H7 (cell line): ENCODE data around the gene NAIF1. TPM values are rescaled to one million over a fixed set of nuclear protein-coding genes. Genes with fewer than 3 reads are reported as not detected.

Experiments used
- DNase-seq: peaks from one replicate; pipeline ENCODE4 v3.0.0; 2012
- H3K27me3 ChIP-seq: 2 replicates; pipeline ENCODE4 v1.6.0; 2011; ENCODE audit warnings: mild to moderate bottlenecking, low read length; ENCODE audit not compliant: control insufficient read depth, insufficient read depth
- H3K36me3 ChIP-seq: replicated peaks from 2 replicates; pipeline ENCODE4 v1.5.1; 2011; ENCODE audit warnings: low read length; ENCODE audit not compliant: control insufficient read depth, insufficient read depth
- H3K4me3 ChIP-seq: 2 replicates; pipeline ENCODE4 v1.5.1; 2011; ENCODE audit warnings: low read depth, mild to moderate bottlenecking, control low read depth, low read length, moderate library complexity; ENCODE audit not compliant: insufficient read depth
- total RNA-seq: library from RNA; depleted of rRNA; stranded (reverse); fragments of >200 nt; shearing (Covaris generic); gene quantifications from 2 replicates; pipeline ENCODE4 v1.2.3, GENCODE V29; 2014

The NAIF1 gene
- total RNA-seq, 1 experiment from 2014 or later: 12.3 TPM

DNA sequence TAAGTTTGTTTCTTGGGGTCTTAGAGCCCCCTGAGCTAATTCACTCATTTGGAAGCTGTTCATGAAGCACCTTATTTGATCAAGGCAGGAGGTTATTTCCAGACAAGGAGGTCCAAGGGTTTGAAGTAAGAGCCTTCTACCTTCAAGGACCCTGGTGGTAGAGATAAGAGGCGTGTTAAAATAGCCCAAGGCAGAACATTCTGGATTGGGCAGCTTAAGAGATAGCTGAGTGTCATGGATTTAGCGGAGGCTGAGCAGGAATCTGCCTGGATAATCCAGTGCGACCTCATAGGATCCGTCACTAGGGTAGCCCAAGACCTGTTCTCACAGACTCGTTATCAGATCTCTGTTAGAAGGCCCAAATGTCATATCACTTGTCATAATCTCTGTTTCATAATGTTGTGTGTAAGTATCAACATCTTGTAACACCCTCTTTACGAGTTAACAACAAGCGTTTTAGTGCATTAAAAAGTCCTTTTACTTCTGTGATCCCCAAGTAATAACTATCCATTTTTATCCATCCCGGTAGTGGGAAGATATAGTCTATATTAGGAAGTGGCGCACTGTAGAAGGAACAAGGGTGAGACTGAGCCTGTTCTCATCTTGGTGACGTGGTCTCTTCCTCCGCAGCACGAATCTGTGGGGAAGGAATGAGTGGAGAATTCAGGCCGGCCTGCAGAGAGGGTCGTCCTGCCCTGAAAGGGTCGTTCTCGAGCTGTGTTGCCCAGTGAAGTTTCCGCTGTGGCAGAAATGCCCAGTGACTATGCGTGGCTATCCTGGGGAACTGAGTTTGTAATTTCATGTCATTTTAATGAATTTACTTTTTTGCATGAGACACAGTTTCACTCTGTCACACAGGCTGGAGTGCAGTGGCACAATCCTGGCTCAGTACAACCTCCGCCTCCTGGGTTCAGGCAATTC, 29.8 kb upstream of the NAIF1 start:
- Histone ChIP-seq H3K4me3 (no peak overlapping the region), H3K36me3 (peaks cover 9% of the 10 kb centered on the region), H3K27me3 (no peaks in the 10 kb centered on the region)
- DNase-seq: no peak

DNA sequence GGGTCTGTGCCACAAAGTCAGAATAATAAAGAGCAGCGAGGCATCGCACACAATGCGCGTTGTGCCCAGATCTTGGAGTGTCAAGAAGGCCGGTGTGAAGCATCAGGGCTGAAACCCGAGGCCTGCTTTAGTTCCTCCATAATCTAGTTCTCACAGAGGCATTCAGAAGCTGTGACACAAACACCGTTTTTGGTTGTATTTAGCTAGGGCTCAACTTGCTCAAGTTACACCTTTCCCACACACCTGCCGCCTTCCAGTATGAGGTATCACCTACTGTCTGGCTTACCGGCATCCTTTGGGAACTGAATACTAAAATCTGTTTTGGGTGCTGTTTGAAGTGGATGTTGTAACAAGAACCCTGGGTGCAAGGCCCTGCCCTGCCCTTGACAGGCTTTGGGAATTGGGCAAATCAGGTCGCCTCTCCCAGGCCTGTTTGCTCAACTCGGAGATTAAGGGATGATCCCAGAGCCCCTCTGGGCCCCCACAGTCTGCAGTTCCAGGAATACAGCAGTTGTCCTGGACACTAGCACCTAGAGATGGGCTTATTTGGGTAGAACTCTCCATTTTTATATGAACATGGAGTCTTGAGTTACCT, 27.9 kb upstream of the NAIF1 start:
- Histone ChIP-seq H3K27me3 (no peaks in the 10 kb centered on the region), H3K4me3 (no peak overlapping the region), H3K36me3 (no peaks in the 10 kb centered on the region; the same call in 1 of the 2 replicates)
- no peak for DNase-seq

DNA sequence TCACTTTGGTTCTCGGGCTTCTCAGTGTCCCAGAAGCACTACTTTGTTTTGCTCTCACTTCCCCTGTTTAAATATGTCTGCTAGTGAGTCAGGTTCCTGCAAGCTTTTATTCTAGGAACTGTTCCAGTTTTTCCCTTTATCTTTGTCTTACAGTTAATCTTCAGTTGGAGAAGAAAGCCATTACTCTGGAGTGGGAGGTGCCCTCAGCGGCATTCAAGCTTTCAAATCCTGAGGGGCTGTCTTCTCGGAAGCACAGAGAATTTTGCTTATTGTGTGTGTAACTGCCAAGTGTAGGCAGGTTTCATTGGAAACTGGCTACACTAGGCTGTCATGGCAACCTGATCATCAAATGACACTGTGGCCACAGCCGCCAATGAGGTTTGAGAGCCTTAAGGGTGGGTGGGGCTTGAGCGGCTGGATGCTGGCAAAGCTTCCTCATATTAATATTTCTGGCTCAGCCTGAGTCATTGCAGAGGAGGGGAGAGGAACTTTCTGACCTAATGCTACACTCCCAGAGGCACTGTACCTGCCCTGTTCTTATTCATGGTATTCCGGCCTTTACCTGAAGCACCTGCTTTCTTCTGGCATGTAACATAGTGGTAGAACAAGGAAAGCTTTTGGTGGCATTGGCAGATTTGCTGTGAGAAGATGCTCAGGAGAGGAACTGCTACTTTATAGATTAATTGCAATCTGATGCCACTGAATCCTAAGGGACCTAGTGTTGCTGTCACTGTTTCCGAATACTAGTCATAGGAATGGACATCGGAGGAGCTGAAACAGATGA, 27.2 kb upstream of the NAIF1 start:
- Histone ChIP-seq H3K27me3 (no peaks in the 10 kb centered on the region), H3K4me3 (no peak overlapping the region), H3K36me3 (no peaks in the 10 kb centered on the region; the same call in 1 of the 2 replicates)
- DNase-seq: peak; percentile 80

DNA sequence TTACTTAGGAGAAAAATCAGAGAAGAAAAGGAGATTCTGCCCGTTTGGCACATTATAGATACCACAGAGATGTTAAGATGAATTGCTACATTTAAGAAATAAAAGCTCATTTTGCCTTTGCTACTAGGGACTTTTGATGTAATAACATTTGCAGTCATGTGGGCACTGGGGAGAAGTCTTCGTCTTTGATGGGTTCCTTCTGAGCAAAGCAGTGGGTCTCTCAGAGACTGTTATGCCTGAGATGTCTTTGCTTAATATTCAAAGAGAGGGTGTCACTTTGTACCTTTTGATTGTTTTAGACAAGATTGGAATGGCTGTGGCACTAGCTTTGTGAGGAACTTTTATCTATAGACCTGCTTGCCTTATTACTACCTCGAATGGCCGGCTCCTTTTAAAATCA, 25.9 kb upstream of the NAIF1 start:
- H3K4me3 ChIP-seq: no peak overlapping the region
- H3K36me3 ChIP-seq: no peaks in the 10 kb centered on the region; the same call in 1 of the 2 replicates
- no peaks in the 10 kb centered on the region for H3K27me3 ChIP-seq
- no peak for DNase-seq

DNA sequence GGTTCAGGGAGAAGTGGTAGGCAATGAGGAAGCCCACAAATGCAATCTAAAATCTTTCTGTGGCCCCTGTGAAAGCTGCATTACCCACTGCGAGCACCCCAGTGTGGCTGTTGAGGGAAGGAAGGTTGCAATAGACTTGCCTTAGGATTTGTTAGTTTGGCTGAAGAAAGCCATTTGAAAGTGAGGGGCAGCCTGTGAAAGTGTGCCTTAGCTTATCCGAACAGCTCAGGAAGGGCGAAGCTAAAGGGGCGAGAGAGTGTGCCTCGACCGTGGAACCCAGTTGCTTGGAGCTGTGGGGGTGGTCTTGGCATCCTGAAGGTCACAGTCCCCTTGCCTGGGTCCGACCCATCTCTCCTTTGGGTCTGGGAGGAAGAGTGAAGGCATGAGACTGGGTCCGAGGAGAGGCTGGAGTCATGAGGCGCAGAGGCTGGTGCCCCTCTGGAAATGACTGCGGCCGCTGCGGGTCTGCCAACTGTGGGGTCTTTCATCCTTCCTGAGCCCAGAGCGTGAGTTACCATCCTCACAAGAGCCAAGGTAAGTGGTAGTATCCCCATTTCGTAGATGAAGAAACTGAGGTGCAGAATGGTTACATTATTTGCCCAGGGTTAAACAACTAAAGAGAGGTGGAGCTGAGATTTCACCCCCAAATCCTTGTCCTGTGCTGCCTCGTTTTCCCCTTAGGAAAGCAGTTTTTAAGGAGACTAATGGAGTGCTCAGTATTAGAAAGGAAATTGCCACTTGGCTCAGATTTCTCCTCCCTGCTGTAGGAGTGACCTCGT, 25.3 kb upstream of the NAIF1 start:
- no peaks in the 10 kb centered on the region for H3K27me3 ChIP-seq
- no peaks in the 10 kb centered on the region; the same call in 1 of the 2 replicates for H3K36me3 ChIP-seq
- no peak overlapping the region for H3K4me3 ChIP-seq
- DNase-seq: no peak

DNA sequence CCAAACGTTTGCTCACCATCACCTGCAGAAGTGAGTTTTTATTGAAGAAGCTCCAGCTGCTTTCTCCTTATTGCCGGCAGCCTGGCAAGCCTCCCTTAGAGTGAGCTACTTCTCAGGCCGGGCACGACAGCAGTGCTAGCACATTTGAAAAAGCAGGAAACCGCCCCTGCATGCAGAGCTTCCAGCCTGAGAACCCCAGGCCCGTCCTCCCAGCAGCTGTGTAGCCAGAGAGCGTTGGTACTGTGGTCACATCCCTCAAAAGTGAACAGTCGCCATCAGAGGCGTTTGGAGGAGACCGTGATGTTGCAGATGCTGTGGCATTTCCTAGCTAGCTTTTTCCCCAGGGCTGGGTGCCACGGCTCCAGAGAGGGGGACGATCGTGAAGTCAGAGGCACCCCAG, 24.5 kb upstream of the NAIF1 start:
- Histone ChIP-seq H3K27me3 (no peaks in the 10 kb centered on the region), H3K4me3 (no peak overlapping the region), H3K36me3 (no peaks in the 10 kb centered on the region; the same call in 1 of the 2 replicates)
- no peak for DNase-seq

DNA sequence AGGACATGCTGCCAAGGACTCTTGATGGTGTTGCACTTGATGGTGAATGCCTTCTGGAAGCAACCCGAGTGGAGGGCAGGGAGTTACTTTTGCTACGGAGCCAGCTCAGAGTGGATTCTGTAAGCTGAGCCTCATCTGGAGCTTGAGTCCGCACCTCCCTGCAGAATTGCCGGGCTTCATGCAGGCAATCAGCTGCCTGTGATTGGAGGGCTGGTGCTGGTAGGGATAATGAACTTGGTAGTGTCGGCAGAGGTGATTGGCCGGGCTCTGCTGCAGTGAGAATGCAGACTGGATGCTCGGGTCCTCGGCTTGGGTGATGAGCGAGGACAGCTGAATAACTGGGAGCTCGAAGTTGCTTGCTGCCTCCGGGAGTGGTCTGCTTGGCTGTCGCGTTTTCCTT, 24.0 kb upstream of the NAIF1 start:
- H3K4me3 ChIP-seq: no peak overlapping the region
- H3K36me3 ChIP-seq: no peaks in the 10 kb centered on the region; the same call in 1 of the 2 replicates
- DNase-seq: peak; percentile 93
- no peaks in the 10 kb centered on the region for H3K27me3 ChIP-seq

DNA sequence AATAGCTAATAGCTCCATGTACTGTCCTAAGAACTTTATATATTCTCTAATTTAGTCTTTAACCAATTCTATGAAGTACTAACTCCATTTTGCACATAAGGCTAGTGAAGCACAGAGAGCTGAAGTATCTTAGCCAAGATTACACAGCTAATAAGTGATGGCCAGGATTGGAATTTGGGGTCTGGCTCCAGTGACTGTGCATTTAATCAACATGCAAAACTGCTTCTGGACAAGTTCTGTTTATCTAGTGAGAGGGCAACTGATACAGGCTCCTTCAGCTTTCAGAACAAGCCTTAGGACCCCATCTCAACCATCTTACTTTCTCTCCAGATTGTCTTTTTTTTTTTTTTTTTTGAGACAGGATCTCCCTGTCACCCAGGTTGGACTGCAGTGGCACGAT, 22.2 kb upstream of the NAIF1 start:
- Histone ChIP-seq H3K36me3 (no peaks in the 10 kb centered on the region), H3K4me3 (no peak overlapping the region), H3K27me3 (no peaks in the 10 kb centered on the region)
- DNase-seq: no peak

DNA sequence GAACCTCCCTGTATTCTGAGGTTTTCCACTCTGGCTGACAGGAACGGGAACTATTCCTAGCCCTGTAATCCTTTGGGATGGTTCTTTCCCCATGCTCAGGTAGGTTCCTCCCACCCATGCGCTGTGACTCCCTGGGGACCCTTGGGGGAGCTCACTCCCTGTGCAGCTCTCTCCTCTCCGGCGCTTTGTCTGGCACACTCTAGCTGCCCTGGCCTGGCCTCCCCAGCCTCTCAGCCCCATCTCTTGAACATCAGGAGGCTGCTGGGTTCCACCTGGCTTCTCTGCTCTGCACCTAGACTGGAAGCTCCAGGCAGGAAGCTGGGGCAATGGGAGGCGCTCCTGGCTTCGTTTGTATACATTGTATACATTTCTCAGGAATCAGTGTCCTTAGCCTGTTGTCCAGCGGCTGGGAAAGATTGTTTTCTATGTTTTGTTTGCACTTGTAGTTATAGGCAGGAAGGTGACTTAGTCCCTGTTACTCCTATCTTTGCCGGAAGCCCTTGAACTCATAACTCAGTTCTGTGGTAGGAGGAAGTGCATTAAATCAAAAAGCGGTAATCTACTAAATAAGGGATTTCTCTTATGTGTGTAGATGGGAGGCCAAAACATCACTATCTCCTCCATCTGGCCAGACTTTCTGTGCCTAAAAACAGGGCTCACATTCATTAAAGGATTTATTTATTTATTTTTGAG, 21.3 kb upstream of the NAIF1 start:
- Histone ChIP-seq H3K4me3 (no peak overlapping the region), H3K27me3 (no peaks in the 10 kb centered on the region), H3K36me3 (no peaks in the 10 kb centered on the region)
- peak; percentile 11 for DNase-seq

DNA sequence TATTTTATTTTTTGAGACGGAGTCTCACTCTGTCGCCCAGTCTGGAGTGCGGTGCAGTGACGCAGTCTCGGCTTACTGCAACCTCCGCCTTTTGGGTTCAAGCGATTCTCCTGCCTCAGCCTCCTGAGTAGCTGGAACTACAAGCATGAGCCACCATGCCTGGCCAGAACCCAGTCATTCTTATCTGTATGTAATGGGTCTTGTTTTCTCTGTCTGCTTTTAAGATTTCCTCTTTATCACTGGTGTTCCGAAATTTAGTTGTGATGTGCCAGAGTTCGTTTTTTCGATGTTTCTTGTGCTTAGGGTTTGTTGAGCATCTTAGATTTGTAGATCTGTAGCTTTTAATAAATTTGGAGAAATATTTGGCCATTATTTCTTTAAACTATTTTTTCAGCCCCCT, 20.1 kb upstream of the NAIF1 start:
- H3K36me3 ChIP-seq: no peaks in the 10 kb centered on the region
- no peak for DNase-seq
- no peak overlapping the region for H3K4me3 ChIP-seq
- no peaks in the 10 kb centered on the region for H3K27me3 ChIP-seq

DNA sequence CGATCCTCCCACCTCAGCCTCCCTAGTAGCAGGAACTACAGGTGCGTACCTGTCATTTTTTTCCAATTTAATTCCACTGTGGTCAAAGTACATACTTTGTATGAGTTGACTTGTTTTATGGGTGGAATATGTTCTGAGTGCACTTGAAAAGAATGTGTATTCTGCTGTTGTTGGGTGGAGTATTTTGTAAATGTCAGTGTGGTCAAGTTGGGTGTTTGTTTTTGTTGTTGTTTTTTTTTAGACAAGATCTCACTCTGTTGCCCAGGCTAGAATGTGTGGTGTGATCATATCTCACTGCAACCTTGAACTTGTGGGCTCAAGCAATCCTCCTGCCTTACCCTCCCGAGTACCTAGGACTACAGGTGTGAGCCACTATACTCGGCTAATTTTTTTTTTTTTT, 18.8 kb upstream of the NAIF1 start:
- H3K27me3 ChIP-seq: no peaks in the 10 kb centered on the region
- H3K4me3 ChIP-seq: no peak overlapping the region
- DNase-seq: no peak
- H3K36me3 ChIP-seq: no peaks in the 10 kb centered on the region

DNA sequence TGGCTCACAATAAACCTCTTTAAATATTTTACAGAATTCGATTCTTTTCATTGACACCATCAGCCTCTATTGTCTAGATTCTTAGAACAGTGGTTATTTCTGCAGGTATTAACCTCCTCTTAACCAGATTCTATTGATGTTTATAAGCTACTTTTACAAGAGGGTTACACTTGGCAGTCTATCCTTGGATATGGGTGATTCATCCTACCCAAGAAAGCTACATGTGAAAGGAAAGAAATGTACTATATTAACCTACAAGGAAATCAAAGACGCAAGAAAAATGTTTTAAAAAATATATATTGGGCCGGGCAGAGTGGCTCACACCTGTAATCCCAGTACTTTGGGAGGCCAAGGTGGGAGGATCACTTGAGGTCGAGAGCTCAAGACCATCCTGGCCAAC, 17.6 kb upstream of the NAIF1 start:
- no peak for DNase-seq
- Histone ChIP-seq H3K27me3 (no peaks in the 10 kb centered on the region), H3K4me3 (no peak overlapping the region), H3K36me3 (no peaks in the 10 kb centered on the region)

DNA sequence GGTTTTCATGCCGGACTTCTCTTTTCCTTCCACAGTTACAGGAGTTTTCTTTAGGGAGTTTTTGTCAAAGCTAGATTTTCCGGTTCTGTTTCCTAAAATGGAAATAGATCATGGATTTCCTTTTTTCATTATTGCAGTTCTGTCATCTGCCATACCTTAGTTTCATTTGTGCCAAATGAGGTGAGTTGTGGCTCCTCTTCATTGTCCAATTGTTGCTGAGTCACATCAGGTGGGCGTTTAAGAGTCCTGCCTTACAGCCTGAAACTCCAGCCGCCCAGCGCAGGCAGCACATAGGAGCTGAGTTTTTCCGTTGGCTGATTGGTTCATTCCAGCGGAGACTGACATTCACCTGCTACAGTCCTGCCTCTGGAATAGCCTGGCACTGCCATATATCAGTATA, 15.0 kb upstream of the NAIF1 start:
- Histone ChIP-seq H3K36me3 (no peaks in the 10 kb centered on the region), H3K27me3 (no peaks in the 10 kb centered on the region), H3K4me3 (no peak overlapping the region)
- DNase-seq: peak; percentile 58

DNA sequence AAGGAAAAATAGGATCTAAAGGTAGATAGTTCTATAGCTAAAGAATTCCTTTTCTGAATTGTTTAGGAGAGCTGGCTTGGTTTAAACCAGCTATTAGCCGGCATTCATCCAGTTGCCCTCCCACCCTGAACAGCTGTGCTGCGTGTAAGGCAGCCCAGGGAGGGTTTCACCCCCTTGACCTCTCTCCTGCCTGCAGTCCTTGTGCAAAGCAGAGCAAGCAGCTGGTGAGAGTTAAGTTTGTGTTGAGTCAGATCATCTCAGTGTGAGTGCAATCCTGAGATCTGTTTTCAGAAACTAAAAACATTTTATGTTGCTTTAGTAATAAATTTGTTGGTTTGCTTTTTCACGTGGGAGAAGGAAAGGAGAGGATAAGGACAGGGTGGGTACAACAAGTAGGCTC, 13.9 kb upstream of the NAIF1 start:
- Histone ChIP-seq H3K4me3 (no peak overlapping the region), H3K36me3 (no peaks in the 10 kb centered on the region), H3K27me3 (no peaks in the 10 kb centered on the region)
- peak; percentile 53 for DNase-seq
